CD14-positive monocyte (primary cell): ENCODE data around the gene SZT2. TPM values are rescaled to one million over a fixed set of nuclear protein-coding genes. Genes with fewer than 3 reads are reported as not detected.

Experiments
- DNase-seq, 3 donors: peaks; one replicate each; pipeline ENCODE4 v3.0.0-alpha.2; 2011 to 2022
- H2AFZ ChIP-seq: 2 replicates; pipeline ENCODE4 v1.6.0; 2012; ENCODE audit warnings: mild to moderate bottlenecking, low read depth, low read length, inconsistent platforms; ENCODE audit not compliant: insufficient read depth, poor library complexity, severe bottlenecking
- H3K27ac ChIP-seq, 2 donors: 1 replicate in 1 of 2; 2 replicates in 1 of 2; pipeline ENCODE4 v1.5.1; 2012 to 2013; ENCODE audit warnings: low read length in 2 of 2, control low read depth in 1 of 2, inconsistent platforms in 1 of 2, low read depth in 1 of 2, mild to moderate bottlenecking in 1 of 2
- H3K27me3 ChIP-seq, 2 donors: one replicate each; pipeline versions ENCODE4 v1.6.0 to v1.6.1; 2011 to 2013; ENCODE audit warnings: low read length in 2 of 2; ENCODE audit not compliant: control insufficient read depth in 2 of 2, insufficient read depth in 2 of 2
- H3K36me3 ChIP-seq, 2 donors: replicated peaks in 1 of 2; 1 replicate in 1 of 2; 2 replicates in 1 of 2; pipeline versions ENCODE4 v1.5.1 to v1.6.1; 2012 to 2013; ENCODE audit warnings: low read length in 2 of 2, control low read depth in 1 of 2, inconsistent platforms in 1 of 2, mild to moderate bottlenecking in 1 of 2; ENCODE audit not compliant: insufficient read depth in 2 of 2, control insufficient read depth in 1 of 2
- H3K4me1 ChIP-seq, 2 donors: 1 replicate in 1 of 2; 2 replicates in 1 of 2; pipeline versions ENCODE4 v1.5.1 to v1.6.1; 2012 to 2013; ENCODE audit warnings: low read length in 2 of 2, control low read depth in 1 of 2, inconsistent platforms in 1 of 2, mild to moderate bottlenecking in 1 of 2, moderate library complexity in 1 of 2; ENCODE audit not compliant: insufficient read depth in 2 of 2, control insufficient read depth in 1 of 2
- H3K4me2 ChIP-seq: replicated peaks from 2 replicates; pipeline ENCODE3; 2012; ENCODE audit warnings: low read length, moderate library complexity, mild to moderate bottlenecking; ENCODE audit not compliant: poor library complexity, severe bottlenecking; ENCODE audit errors: extremely low read depth
- H3K4me3 ChIP-seq, 3 experiments: fragments of 200-600 bp in 1 of 3; sonication (generic) in 1 of 3; replicated peaks in 1 of 3; 1 replicate in 2 of 3; 2 replicates in 1 of 3; pipeline ENCODE4 v1.5.1; 2011 to 2013; ENCODE audit warnings: low read length in 3 of 3, mild to moderate bottlenecking in 3 of 3, control low read depth in 2 of 3, low read depth in 2 of 3, inconsistent platforms in 1 of 3, moderate library complexity in 1 of 3
- H3K79me2 ChIP-seq: 2 replicates; pipeline ENCODE4 v1.6.0; 2012; ENCODE audit warnings: mild to moderate bottlenecking, control low read depth, inconsistent platforms, low read length, moderate library complexity; ENCODE audit not compliant: insufficient read depth
- H3K9ac ChIP-seq: 2 replicates; pipeline ENCODE4 v1.6.0; 2017; ENCODE audit warnings: low read length, mild to moderate bottlenecking; ENCODE audit not compliant: insufficient read depth, poor library complexity, severe bottlenecking
- H3K9me3 ChIP-seq, 2 donors: replicated peaks in 1 of 2; 1 replicate in 1 of 2; 2 replicates in 1 of 2; pipeline versions ENCODE4 v1.5.1 to v1.6.1; 2012 to 2013; ENCODE audit warnings: low read length in 2 of 2, control low read depth in 1 of 2; ENCODE audit not compliant: control insufficient read depth in 1 of 2, insufficient read depth in 1 of 2
- H4K20me1 ChIP-seq: 2 replicates; pipeline ENCODE4 v1.6.0; 2012; ENCODE audit warnings: mild to moderate bottlenecking, low read length, control low read depth, moderate library complexity; ENCODE audit not compliant: insufficient read depth
- H3K27ac Mint-ChIP-seq, 7 donors: one replicate each; pipeline ENCODE4 v1.8.0; 2020; ENCODE audit warnings: mild to moderate bottlenecking in 7 of 7, mixed read lengths in 7 of 7, moderate library complexity in 6 of 7, inconsistent platforms in 2 of 7
- H3K27me3 Mint-ChIP-seq, 3 donors: one replicate each; pipeline ENCODE4 v1.8.0; 2021 to 2022; ENCODE audit warnings: low read depth in 3 of 3, mild to moderate bottlenecking in 3 of 3, mixed read lengths in 3 of 3, moderate library complexity in 3 of 3, inconsistent platforms in 1 of 3
- H3K36me3 Mint-ChIP-seq, 2 donors: one replicate each; pipeline ENCODE4 v1.8.0; 2020; ENCODE audit warnings: mixed read lengths in 2 of 2, inconsistent platforms in 1 of 2, mild to moderate bottlenecking in 1 of 2
- H3K4me1 Mint-ChIP-seq: one replicate; pipeline ENCODE4 v1.8.0; 2020; ENCODE audit warnings: mild to moderate bottlenecking, mixed read lengths
- H3K4me3 Mint-ChIP-seq, 2 donors: one replicate each; pipeline ENCODE4 v1.8.0; 2020; ENCODE audit warnings: mild to moderate bottlenecking in 2 of 2, mixed read lengths in 2 of 2, moderate library complexity in 1 of 2
- H3K9me3 Mint-ChIP-seq, 7 donors: one replicate each; pipeline ENCODE4 v1.8.0; 2020 to 2022; ENCODE audit warnings: mixed read lengths in 7 of 7, mild to moderate bottlenecking in 6 of 7, moderate library complexity in 6 of 7, inconsistent platforms in 2 of 7
- WGBS: methylation state at CpG from one replicate; pipeline ENCODE4 v1.1.5; 2013; ENCODE audit warnings: missing lambda C conversion rate; ENCODE audit not compliant: insufficient coverage; 5-methylcytosine and 5-hydroxymethylcytosine counted together
- intact Hi-C, 2 donors: fragments of 100-400 bp; cut with micrococcal nuclease; formaldehyde crosslinking; loops; one replicate each; pipeline versions ENCODE4 v1.15.0 to v1.15.1; 2023
- polyA plus RNA-seq, 3 donors: library from polyadenylated mRNA; depleted of rRNA in 1 of 3; unstranded in 2 of 3; stranded (reverse) in 1 of 3; fragments of 300-500 nt in 2 of 3; fragments of >200 nt in 1 of 3; fragmentation: Illumina TruSeq in 2 of 3; gene quantifications; 1 replicate in 2 of 3; 2 replicates in 1 of 3; pipeline ENCODE4 v1.2.3, GENCODE V29; 2012 to 2021
- TF ChIP-seq, protein P1 (sequence below): fragments of 200-600 bp; IDR thresholded peaks from one replicate; pipeline ENCODE4 v1.8.0; 2022; ENCODE audit warnings: antibody characterized with exemption, mild to moderate bottlenecking

Gene SZT2
- polyA plus RNA-seq, 3 donors, result 2.4 to 29.9 (median 2.6) TPM

DNA sequence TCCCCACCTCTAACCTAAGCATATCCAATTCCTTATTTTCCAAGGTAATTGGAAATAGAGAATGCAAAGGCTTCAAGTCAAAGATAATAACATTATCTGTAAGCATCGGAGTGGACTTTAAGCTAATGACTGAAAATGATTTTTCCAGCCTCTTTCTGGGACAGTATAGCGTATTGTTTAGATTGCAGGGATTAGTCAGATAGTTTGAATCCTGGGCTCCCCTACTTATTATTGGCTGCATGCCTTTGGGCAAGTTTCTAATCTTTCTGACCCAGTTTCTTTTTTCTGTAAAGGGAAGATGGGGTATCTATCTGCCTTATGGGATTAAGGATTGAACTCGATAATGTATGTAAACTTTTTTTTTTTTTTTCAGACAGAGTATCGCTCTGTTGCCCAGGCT lies 32.4 kb upstream of the SZT2 start:
- Histone ChIP-seq H3K79me2 (peaks cover 35% of the 10 kb centered on the region), H3K27ac (no peak overlapping the region), H3K4me1 (peaks cover 38 to 45% of the 10 kb centered on the region in 2 donors), H2AFZ (no peak overlapping the region), H3K9ac (no peak overlapping the region), H4K20me1 (peaks cover 32% of the 10 kb centered on the region), H3K27me3 (no peaks in the 10 kb centered on the region), H3K4me2 (no peak overlapping the region), H3K36me3 (peaks cover 15 to 24% of the 10 kb centered on the region in 2 donors), H3K9me3 (no peaks in the 10 kb centered on the region), H3K4me3 (no peak overlapping the region)
- H3K36me3 Mint-ChIP-seq, result peaks cover 26 to 27% of the 10 kb centered on the region in 2 donors
- WGBS, result no CpG with 5 or more reads among the region's 4 CpGs
- peaks cover 48% of the 10 kb centered on the region for H3K4me1 Mint-ChIP-seq
- no peak overlapping the region for H3K4me3 Mint-ChIP-seq
- TF ChIP-seq, protein P1, sequence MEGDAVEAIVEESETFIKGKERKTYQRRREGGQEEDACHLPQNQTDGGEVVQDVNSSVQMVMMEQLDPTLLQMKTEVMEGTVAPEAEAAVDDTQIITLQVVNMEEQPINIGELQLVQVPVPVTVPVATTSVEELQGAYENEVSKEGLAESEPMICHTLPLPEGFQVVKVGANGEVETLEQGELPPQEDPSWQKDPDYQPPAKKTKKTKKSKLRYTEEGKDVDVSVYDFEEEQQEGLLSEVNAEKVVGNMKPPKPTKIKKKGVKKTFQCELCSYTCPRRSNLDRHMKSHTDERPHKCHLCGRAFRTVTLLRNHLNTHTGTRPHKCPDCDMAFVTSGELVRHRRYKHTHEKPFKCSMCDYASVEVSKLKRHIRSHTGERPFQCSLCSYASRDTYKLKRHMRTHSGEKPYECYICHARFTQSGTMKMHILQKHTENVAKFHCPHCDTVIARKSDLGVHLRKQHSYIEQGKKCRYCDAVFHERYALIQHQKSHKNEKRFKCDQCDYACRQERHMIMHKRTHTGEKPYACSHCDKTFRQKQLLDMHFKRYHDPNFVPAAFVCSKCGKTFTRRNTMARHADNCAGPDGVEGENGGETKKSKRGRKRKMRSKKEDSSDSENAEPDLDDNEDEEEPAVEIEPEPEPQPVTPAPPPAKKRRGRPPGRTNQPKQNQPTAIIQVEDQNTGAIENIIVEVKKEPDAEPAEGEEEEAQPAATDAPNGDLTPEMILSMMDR, result no peak
- H3K27me3 Mint-ChIP-seq, result peaks cover 0 to 2% (median 0%) of the 10 kb centered on the region in 3 donors
- no peak for DNase-seq
- no peak overlapping the region for H3K27ac Mint-ChIP-seq
- H3K9me3 Mint-ChIP-seq, result peaks cover 0 to 1% (median 0%) of the 10 kb centered on the region in 7 donors
- intact Hi-C loops, result loop anchor here in 1 of 2 donors (5.0 kb wide), 1 partner anchor 35 kb away; no protein-coding TSS in a partner anchor

DNA sequence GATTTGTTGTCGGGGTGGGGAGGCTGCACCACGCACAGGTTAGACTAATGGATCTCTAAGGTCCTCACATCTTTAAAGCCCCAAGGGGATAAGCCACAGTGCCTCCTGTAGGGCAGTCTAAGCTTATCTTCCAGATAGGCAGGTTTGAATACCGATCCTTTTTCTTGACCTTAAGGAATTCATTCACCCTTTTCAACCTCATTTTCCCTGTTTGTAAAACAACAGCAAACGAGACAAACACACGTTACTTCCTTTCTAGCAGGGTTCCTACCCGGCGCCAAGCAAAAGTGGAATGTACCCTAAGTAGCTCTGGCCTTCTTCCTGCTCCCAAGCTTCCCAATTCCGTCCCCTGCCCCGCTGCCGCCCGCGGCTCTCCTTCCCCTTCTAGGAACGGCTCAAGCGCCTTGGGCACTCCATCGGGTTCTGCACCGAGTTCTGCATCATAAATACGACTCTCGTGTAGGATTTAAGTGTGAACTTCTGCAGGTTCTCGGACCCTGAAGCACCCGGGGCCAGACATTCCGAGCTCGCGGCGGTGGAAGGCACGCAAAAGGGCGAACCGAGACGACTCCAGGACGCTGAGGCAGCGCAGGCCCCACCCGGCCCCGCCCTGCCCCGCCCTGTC lies 31.5 kb upstream of the SZT2 start:
- H2AFZ ChIP-seq, result peak overlapping the region; percentile 93
- TF ChIP-seq, protein P1, result peak; percentile 53
- H3K9me3 ChIP-seq, result no peaks in the 10 kb centered on the region
- H3K4me2 ChIP-seq, result peak overlapping the region; percentile 93
- peak overlapping the region; percentile 72 for H3K9ac ChIP-seq
- Mint-ChIP-seq H3K4me1 (peaks cover 52% of the 10 kb centered on the region), H3K27ac (peak overlapping the region; percentile 90 to 98 (median 93)), H3K27me3 (no peaks in the 10 kb centered on the region), H3K9me3 (peaks cover 0 to 1% (median 0%) of the 10 kb centered on the region in 7 donors), H3K36me3 (peaks cover 35 to 36% of the 10 kb centered on the region in 2 donors), H3K4me3 (peak overlapping the region; percentile 87 to 97)
- no peaks in the 10 kb centered on the region for H3K27me3 ChIP-seq
- peak overlapping the region; percentile 84 to 85 for H3K27ac ChIP-seq
- peaks cover 24 to 34% of the 10 kb centered on the region in 2 donors for H3K36me3 ChIP-seq
- DNase-seq, result peak in 1 of 3 donors; percentile 58
- peaks cover 35% of the 10 kb centered on the region for H4K20me1 ChIP-seq
- H3K79me2 ChIP-seq, result peaks cover 44% of the 10 kb centered on the region
- intact Hi-C loops, result loop anchor here (2.0 to 5.0 kb wide), 2 partner anchors 34 to 185 kb away; partner anchors contain the start of genes CFAP57 (in 1 of the 2) and EBNA1BP2 (in 1 of the 2)
- peaks cover 43 to 54% of the 10 kb centered on the region in 2 donors for H3K4me1 ChIP-seq
- under 1% methylated on average over 30 of the region's 33 CpGs for WGBS
- peak overlapping the region; percentile 81 to 88 (median 82) for H3K4me3 ChIP-seq
